Parathyroid adenoma (tissue), 2 donors: Measurements from ENCODE around the gene RSPH9.
"Not testable (repeated sequence)": the region's sequence is repeated elsewhere in the genome, so short reads cannot be mapped to it uniquely, and the experiment has no call there.

Experiments
- H2AFZ ChIP-seq: fragments of 300-600 bp; sonication (generic); one replicate; pipeline ENCODE4 v1.7.0; 2017; ENCODE audit warnings: antibody characterized with exemption, mild to moderate bottlenecking
- H3K27ac ChIP-seq: fragments of 300-600 bp; sonication (generic); one replicate; pipeline ENCODE4 v1.7.0; 2017
- H3K27me3 ChIP-seq: fragments of 300-600 bp; sonication (generic); one replicate; pipeline ENCODE4 v1.7.0; 2017; ENCODE audit warnings: low read length; ENCODE audit not compliant: control insufficient read depth, insufficient read depth
- H3K36me3 ChIP-seq: fragments of 300-600 bp; sonication (generic); one replicate; pipeline ENCODE4 v1.7.0; 2017; ENCODE audit warnings: low read length; ENCODE audit not compliant: control insufficient read depth, insufficient read depth
- H3K4me1 ChIP-seq: fragments of 300-600 bp; sonication (generic); one replicate; pipeline ENCODE4 v1.7.0; 2017; ENCODE audit warnings: control low read depth
- H3K4me2 ChIP-seq: fragments of 300-600 bp; sonication (generic); one replicate; pipeline ENCODE4 v1.7.0; 2017; ENCODE audit warnings: low read length
- H3K4me3 ChIP-seq: fragments of 300-600 bp; sonication (generic); one replicate; pipeline ENCODE4 v1.7.0; 2017; ENCODE audit warnings: low read depth, low read length
- H3K79me2 ChIP-seq: fragments of 300-600 bp; sonication (generic); one replicate; pipeline ENCODE4 v1.7.0; 2017; ENCODE audit warnings: control low read depth
- H3K9ac ChIP-seq: fragments of 300-600 bp; sonication (generic); one replicate; pipeline ENCODE4 v1.7.0; 2017; ENCODE audit warnings: mild to moderate bottlenecking
- H3K9me3 ChIP-seq: fragments of 300-600 bp; sonication (generic); one replicate; pipeline ENCODE4 v1.7.0; 2017; ENCODE audit warnings: low read length; ENCODE audit not compliant: control insufficient read depth
- CTCF ChIP-seq: fragments of 300-600 bp; sonication (generic); IDR thresholded peaks from one replicate; pipeline ENCODE4 v1.7.0; 2017; ENCODE audit warnings: antibody characterized with exemption, mild to moderate bottlenecking
- donor health status: primary hyperparathyroidism.

RSPH9 gene

GRCh38 chr6:43699564-43700186 is 54.8 kb downstream of the RSPH9 start:
- no peaks in the 10 kb centered on the region for H3K9me3 ChIP-seq
- no peaks in the 10 kb centered on the region for H3K27me3 ChIP-seq
- H3K4me3 ChIP-seq = no peak overlapping the region
- H3K27ac ChIP-seq = peak overlapping the region; percentile 76
- peaks cover 29% of the 10 kb centered on the region for H3K4me1 ChIP-seq
- H3K9ac ChIP-seq = no peak overlapping the region
- H3K36me3 ChIP-seq = no peaks in the 10 kb centered on the region
- TF ChIP-seq CTCF = no peak
- H3K4me2 ChIP-seq = no peak overlapping the region
- H2AFZ ChIP-seq = peak overlapping the region; percentile 19
- H3K79me2 ChIP-seq = no peaks in the 10 kb centered on the region

- H3K27me3 ChIP-seq, H3K9ac ChIP-seq, H3K9me3 ChIP-seq, H3K36me3 ChIP-seq, H3K27ac ChIP-seq, H3K4me3 ChIP-seq, H3K79me2 ChIP-seq, H2AFZ ChIP-seq, H3K4me2 ChIP-seq: not testable (repeated sequence)
- H3K4me1 ChIP-seq = peaks cover 29% of the 10 kb centered on the region
Measured at GRCh38 chr6:43700939-43701560, 56.2 kb downstream of the RSPH9 start.

- TF ChIP-seq CTCF = no peak
- peak overlapping the region; percentile 13 for H3K4me3 ChIP-seq
- no peak overlapping the region for H3K9ac ChIP-seq
Measured at GRCh38 chr6:43702171-43702533, 57.3 kb downstream of the RSPH9 start.

GRCh38 chr6:43702534-43703440 is 58.0 kb downstream of the RSPH9 start:
- Histone ChIP-seq H3K9me3 (no peaks in the 10 kb centered on the region), H2AFZ (peak overlapping the region; percentile 83), H3K27me3 (no peaks in the 10 kb centered on the region), H3K36me3 (no peaks in the 10 kb centered on the region), H3K4me2 (peak overlapping the region; percentile 31), H3K79me2 (no peaks in the 10 kb centered on the region), H3K27ac (peak overlapping the region; percentile 82), H3K4me1 (peaks cover 29% of the 10 kb centered on the region), H3K9ac (no peak overlapping the region), H3K4me3 (peak overlapping the region; percentile 13)
- TF ChIP-seq CTCF = no peak

More at GRCh38 chr6:43702171-43702533, 57.3 kb downstream of the RSPH9 start:
- Histone ChIP-seq H3K27ac (peak overlapping the region; percentile 82), H3K9me3 (no peaks in the 10 kb centered on the region), H3K4me2 (peak overlapping the region; percentile 31), H3K27me3 (no peaks in the 10 kb centered on the region), H3K4me1 (peaks cover 29% of the 10 kb centered on the region), H3K36me3 (no peaks in the 10 kb centered on the region), H3K79me2 (no peaks in the 10 kb centered on the region), H2AFZ (peak overlapping the region; percentile 83)
